Suprapubic skin (tissue), 4 donors: ENCODE measurements around the gene TTC39C.

Source experiments
- EP300 ChIP-seq: sonication (generic); formaldehyde crosslinking; IDR thresholded peaks from one replicate; pipeline ENCODE4 v1.6.1; 2017; ENCODE audit warnings: antibody characterized with exemption
- POLR2A ChIP-seq, 2 donors: fragments of 450-650 bp; IDR thresholded peaks; one replicate each; pipeline ENCODE4 v1.6.1; 2017; ENCODE audit warnings: antibody characterized with exemption in 2 of 2, mild to moderate bottlenecking in 2 of 2, moderate library complexity in 2 of 2
- POLR2AphosphoS5 ChIP-seq, 3 donors: sonication (generic); formaldehyde crosslinking; IDR thresholded peaks; one replicate each; pipeline ENCODE4 v1.6.1; 2017; ENCODE audit warnings: antibody characterized with exemption in 3 of 3
- TF ChIP-seq, protein P1 (sequence below), 2 donors: fragments of 200-600 bp in 1 of 2; fragments of 450-650 bp in 1 of 2; sonication (generic) in 1 of 2; IDR thresholded peaks; one replicate each; pipeline ENCODE4 v1.5.1; 2016 to 2019; ENCODE audit warnings: antibody characterized with exemption in 2 of 2, mild to moderate bottlenecking in 1 of 2, moderate library complexity in 1 of 2

DNA sequence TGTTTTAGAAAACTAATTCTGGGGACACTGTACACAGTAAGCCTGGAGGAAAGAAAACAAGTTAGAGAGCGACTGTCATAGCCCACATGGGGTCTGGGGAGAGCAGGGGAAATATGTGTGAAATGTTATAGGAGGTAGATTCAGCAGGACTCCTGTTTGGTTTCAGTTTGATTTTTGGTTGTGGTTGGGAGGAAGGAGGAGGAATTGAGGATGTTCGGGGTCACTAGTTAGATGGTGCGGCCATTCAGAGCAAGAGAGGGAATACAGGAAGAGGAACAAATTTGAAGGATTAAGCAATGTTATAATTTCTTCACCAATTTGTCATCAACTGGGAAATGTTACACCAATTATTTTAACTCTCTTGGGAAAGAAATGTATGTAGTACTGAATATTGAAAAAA, 25.1 kb downstream of the TTC39C start:
- TF ChIP-seq, protein P1, sequence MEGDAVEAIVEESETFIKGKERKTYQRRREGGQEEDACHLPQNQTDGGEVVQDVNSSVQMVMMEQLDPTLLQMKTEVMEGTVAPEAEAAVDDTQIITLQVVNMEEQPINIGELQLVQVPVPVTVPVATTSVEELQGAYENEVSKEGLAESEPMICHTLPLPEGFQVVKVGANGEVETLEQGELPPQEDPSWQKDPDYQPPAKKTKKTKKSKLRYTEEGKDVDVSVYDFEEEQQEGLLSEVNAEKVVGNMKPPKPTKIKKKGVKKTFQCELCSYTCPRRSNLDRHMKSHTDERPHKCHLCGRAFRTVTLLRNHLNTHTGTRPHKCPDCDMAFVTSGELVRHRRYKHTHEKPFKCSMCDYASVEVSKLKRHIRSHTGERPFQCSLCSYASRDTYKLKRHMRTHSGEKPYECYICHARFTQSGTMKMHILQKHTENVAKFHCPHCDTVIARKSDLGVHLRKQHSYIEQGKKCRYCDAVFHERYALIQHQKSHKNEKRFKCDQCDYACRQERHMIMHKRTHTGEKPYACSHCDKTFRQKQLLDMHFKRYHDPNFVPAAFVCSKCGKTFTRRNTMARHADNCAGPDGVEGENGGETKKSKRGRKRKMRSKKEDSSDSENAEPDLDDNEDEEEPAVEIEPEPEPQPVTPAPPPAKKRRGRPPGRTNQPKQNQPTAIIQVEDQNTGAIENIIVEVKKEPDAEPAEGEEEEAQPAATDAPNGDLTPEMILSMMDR (IDR thresholded peaks at IDR 0.05), result no peak
- TF ChIP-seq POLR2A (IDR thresholded peaks at IDR 0.05) (no peak), POLR2AphosphoS5 (IDR thresholded peaks at IDR 0.05) (no peak), EP300 (no peak)
